ENCODE data around the gene BGLAP. TPM values are rescaled to one million over a fixed set of nuclear protein-coding genes. Genes with fewer than 3 reads are reported as not detected.

BGLAP gene
- total RNA-seq, 2 donors from 2014 or later, result not detected

- no peak overlapping the region for H3K27ac ChIP-seq
- H3K4me1 ChIP-seq (ENCODE audit: control insufficient read depth in 1 of 2, low read depth in 2 of 2), result peaks cover 0 to 12% of the 10 kb centered on the region in 2 donors
- no peak for TF ChIP-seq CTCF (IDR thresholded peaks at IDR 0.05)
- no peaks in the 10 kb centered on the region for H3K9me3 ChIP-seq
- ATAC-seq (ENCODE audit: insufficient number of reproducible peaks, low FRiP score, low read depth) (no peak), DNase-seq (ENCODE audit: low spot score) (no peak)
- H3K27me3 ChIP-seq (replicated peaks; ENCODE audit: insufficient read depth), result no peaks in the 10 kb centered on the region
- peaks cover 37% of the 10 kb centered on the region for H3K36me3 ChIP-seq
- no peak overlapping the region for H3K4me3 ChIP-seq
These were observed 623 bp upstream of the BGLAP start for GRCh38 chr1:156241311-156241811.

- TF ChIP-seq CTCF (IDR thresholded peaks at IDR 0.05), result no peak
- H3K27me3 ChIP-seq (replicated peaks; ENCODE audit: insufficient read depth), result no peaks in the 10 kb centered on the region
- DNase-seq (ENCODE audit: low spot score) (no peak), ATAC-seq (ENCODE audit: insufficient number of reproducible peaks, low FRiP score, low read depth) (no peak)
- no peaks in the 10 kb centered on the region for H3K9me3 ChIP-seq
- peaks cover 0 to 23% of the 10 kb centered on the region in 2 donors for H3K4me1 ChIP-seq (ENCODE audit: control insufficient read depth in 1 of 2, low read depth in 2 of 2)
- H3K36me3 ChIP-seq, result peaks cover 25% of the 10 kb centered on the region
- H3K4me3 ChIP-seq, result no peak overlapping the region
- H3K27ac ChIP-seq, result no peak overlapping the region
These were observed 754 bp downstream of the BGLAP start for GRCh38 chr1:156242738-156243137.

GRCh38 chr1:156244126-156244525 lies 2.1 kb downstream of the BGLAP start:
- Histone ChIP-seq H3K27ac (no peak overlapping the region), H3K4me3 (no peak overlapping the region), H3K9me3 (no peaks in the 10 kb centered on the region), H3K36me3 (peaks cover 13% of the 10 kb centered on the region), H3K27me3 (replicated peaks; ENCODE audit: insufficient read depth) (no peaks in the 10 kb centered on the region), H3K4me1 (ENCODE audit: control insufficient read depth in 1 of 2, low read depth in 2 of 2) (peaks cover 0 to 28% of the 10 kb centered on the region in 2 donors)
- ATAC-seq (ENCODE audit: insufficient number of reproducible peaks, low FRiP score, low read depth) (no peak), DNase-seq (ENCODE audit: low spot score) (no peak)
- TF ChIP-seq CTCF (IDR thresholded peaks at IDR 0.05), result no peak

GRCh38 chr1:156244712-156245111 lies 2.7 kb downstream of the BGLAP start:
- no peak for ATAC-seq (ENCODE audit: insufficient number of reproducible peaks, low FRiP score, low read depth)
- no peak for DNase-seq (ENCODE audit: low spot score)

More at GRCh38 chr1:156244712-156245111, 2.7 kb downstream of the BGLAP start:
- no peak overlapping the region for H3K27ac ChIP-seq
- H3K36me3 ChIP-seq, result peaks cover 11% of the 10 kb centered on the region
- H3K4me1 ChIP-seq (ENCODE audit: control insufficient read depth in 1 of 2, low read depth in 2 of 2), result peaks cover 0 to 28% of the 10 kb centered on the region in 2 donors
- H3K27me3 ChIP-seq (replicated peaks; ENCODE audit: insufficient read depth), result no peaks in the 10 kb centered on the region
- H3K4me3 ChIP-seq, result no peak overlapping the region
- TF ChIP-seq CTCF (IDR thresholded peaks at IDR 0.05), result no peak
- no peaks in the 10 kb centered on the region for H3K9me3 ChIP-seq

Data from thoracic aorta (tissue), 2 donors.